HCT116 (cell line): ENCODE data around the gene EXOC6B. TPM values are rescaled to one million over a fixed set of nuclear protein-coding genes. Genes with fewer than 3 reads are reported as not detected.

ENCODE experiments used
- ATAC-seq: fragments of 200-7000 bp; cut with Tn5 transposase; 2 replicates; pipeline ENCODE4 v1.9.1; 2020; ENCODE audit warnings: mild to moderate bottlenecking, moderate library complexity
- BruUV-seq: library from RNA; stranded (reverse); fragments of 400-500 nt; replicated peaks from 2 replicates; lab custom pipeline; 2021; lab: Mats Ljungman, UMichigan
- CTCF ChIA-PET: fragments of 300-600 bp; sonication (Branson Sonifier 250); formaldehyde crosslinking; loops from one replicate; lab custom pipeline; 2021; ENCODE audit warnings: antibody characterized with exemption; lab: Charles Lee
- POLR2A ChIA-PET: fragments of 300-600, 350-600 bp; sonication (Branson Sonifier 250); formaldehyde crosslinking; loops from one replicate; lab custom pipeline; 2021; ENCODE audit warnings: antibody characterized with exemption; lab: Charles Lee
- RAD21 ChIA-PET, 2 experiments: fragments of 300-600 bp; sonication (Branson Sonifier 250); formaldehyde crosslinking; loops; one replicate each; lab custom pipeline; 2023; ENCODE audit warnings: low total read pairs in 2 of 2; ENCODE audit not compliant: uncharacterized antibody in 2 of 2, unreplicated experiment in 2 of 2, low non-redundant PET in 1 of 2; lab: Charles Lee
- DNase-seq: peaks from one replicate; pipeline ENCODE4 v3.0.0-alpha.2; 2010; ENCODE audit warnings: low read depth, low spot score
- H2AFZ ChIP-seq: fragments of 200-600 bp; shearing (Covaris generic), sonication (generic); 2 replicates; pipeline ENCODE4 v1.6.1; 2017; ENCODE audit warnings: low read depth, mixed run types, mixed read lengths, antibody characterized with exemption, low read length; ENCODE audit not compliant: poor library complexity, severe bottlenecking
- H3K27ac ChIP-seq: 2 replicates; pipeline ENCODE4 v1.5.1; 2012; ENCODE audit warnings: low read depth, low read length
- H3K27me3 ChIP-seq: fragments of 200-600 bp; sonication (generic); 2 replicates; pipeline ENCODE4 v1.6.1; 2016; ENCODE audit warnings: mixed run types, low read length, mixed read lengths; ENCODE audit not compliant: insufficient read depth
- H3K36me3 ChIP-seq, 2 experiments: fragments of 200-500 bp in 1 of 2; fragments of 200-600 bp in 1 of 2; sonication (Bioruptor generic) in 1 of 2; sonication (generic) in 1 of 2; 2 replicates each; pipeline versions ENCODE4 v1.5.1 to v1.6.1; 2014 to 2016; ENCODE audit warnings: low read length in 2 of 2, inconsistent platforms in 1 of 2, mixed read lengths in 1 of 2, mixed run types in 1 of 2; ENCODE audit not compliant: insufficient read depth in 2 of 2, control insufficient read depth in 1 of 2
- H3K4me1 ChIP-seq, 2 experiments: fragments of 200-600 bp in 1 of 2; sonication (generic) in 1 of 2; 2 replicates each; pipeline versions ENCODE4 v1.5.1 to v1.6.1; 2012 to 2017; ENCODE audit warnings: low read length in 2 of 2, inconsistent platforms in 1 of 2, mild to moderate bottlenecking in 1 of 2, mixed read lengths in 1 of 2, mixed run types in 1 of 2, moderate library complexity in 1 of 2; ENCODE audit not compliant: insufficient read depth in 2 of 2, control insufficient read depth in 1 of 2
- H3K4me2 ChIP-seq: fragments of 200-600 bp; sonication (generic); 2 replicates; pipeline ENCODE4 v1.6.1; 2017; ENCODE audit warnings: mixed run types, low read length, mixed read lengths
- H3K4me3 ChIP-seq, 2 experiments: fragments of 200-600 bp in 1 of 2; sonication (generic) in 1 of 2; replicated peaks in 1 of 2; 2 replicates each; pipeline ENCODE4 v1.5.1; 2011 to 2016; ENCODE audit warnings: low read length in 2 of 2, control low read depth in 1 of 2, low read depth in 1 of 2, mild to moderate bottlenecking in 1 of 2, mixed read lengths in 1 of 2, mixed run types in 1 of 2
- H3K79me2 ChIP-seq: fragments of 200-600 bp; sonication (generic); 2 replicates; pipeline ENCODE4 v1.6.1; 2017; ENCODE audit warnings: mild to moderate bottlenecking, mixed run types, low read length, moderate library complexity, mixed read lengths; ENCODE audit not compliant: insufficient read depth
- H3K9ac ChIP-seq: fragments of 200-600 bp; sonication (generic); 2 replicates; pipeline ENCODE4 v1.6.1; 2016; ENCODE audit warnings: low read length, mixed read lengths
- H3K9me2 ChIP-seq: fragments of 200-600 bp; sonication (generic), shearing (Covaris generic); 2 replicates; pipeline ENCODE4 v1.6.1; 2017; ENCODE audit warnings: mixed run types, mild to moderate bottlenecking, moderate library complexity; ENCODE audit not compliant: insufficient read depth
- H3K9me3 ChIP-seq, 2 experiments: fragments of 200-500 bp in 1 of 2; fragments of 200-600 bp in 1 of 2; sonication (Bioruptor generic) in 1 of 2; sonication (generic) in 1 of 2; 2 replicates each; pipeline ENCODE4 v1.6.1; 2014 to 2017; ENCODE audit warnings: low read length in 2 of 2, mixed read lengths in 2 of 2, inconsistent platforms in 1 of 2, low read depth in 1 of 2, mild to moderate bottlenecking in 1 of 2, mixed run types in 1 of 2, moderate library complexity in 1 of 2; ENCODE audit not compliant: control insufficient read depth in 1 of 2, insufficient read depth in 1 of 2
- H4K20me1 ChIP-seq: fragments of 200-600 bp; sonication (generic), shearing (Covaris generic); 2 replicates; pipeline ENCODE4 v1.6.1; 2017; ENCODE audit warnings: mixed run types, mild to moderate bottlenecking, moderate library complexity; ENCODE audit not compliant: insufficient read depth
- CEBPB ChIP-seq: IDR thresholded peaks from 2 replicates; pipeline ENCODE4 v1.6.1; 2012; ENCODE audit warnings: low read depth
- EGR1 ChIP-seq: IDR thresholded peaks from 2 replicates; pipeline ENCODE4 v1.6.1; 2012; ENCODE audit warnings: low read depth
- ELF1 ChIP-seq: IDR thresholded peaks from 2 replicates; pipeline ENCODE4 v1.6.1; 2012; ENCODE audit warnings: low read depth, borderline replicate concordance
- FOSL1 ChIP-seq: IDR thresholded peaks from 2 replicates; pipeline ENCODE4 v1.6.1; 2012; ENCODE audit warnings: low read depth
- JUND ChIP-seq: IDR thresholded peaks from 2 replicates; pipeline ENCODE4 v1.6.1; 2012
- POLR2A ChIP-seq: IDR thresholded peaks from 2 replicates; pipeline ENCODE4 v1.7.0; 2011; ENCODE audit warnings: borderline replicate concordance; ENCODE audit not compliant: insufficient read depth, insufficient read length; ENCODE audit errors: extremely low read depth
- POLR2AphosphoS5 ChIP-seq: IDR thresholded peaks from 2 replicates; pipeline ENCODE4 v1.6.1; 2011; ENCODE audit warnings: mild to moderate bottlenecking, low read depth, low read length, moderate library complexity
- RAD21 ChIP-seq: IDR thresholded peaks from 2 replicates; pipeline ENCODE4 v1.6.1; 2012; ENCODE audit warnings: low read depth, mild to moderate bottlenecking
- SP1 ChIP-seq: IDR thresholded peaks from 2 replicates; pipeline ENCODE4 v1.6.1; 2012; ENCODE audit warnings: low read depth
- SRF ChIP-seq: IDR thresholded peaks from 2 replicates; pipeline ENCODE4 v1.6.1; 2012; ENCODE audit warnings: low read depth
- TCF7L2 ChIP-seq: IDR thresholded peaks from 2 replicates; pipeline ENCODE4 v1.7.0; 2011; ENCODE audit warnings: borderline replicate concordance, inconsistent platforms; ENCODE audit not compliant: insufficient read depth, insufficient read length; ENCODE audit errors: extremely low read depth
- YY1 ChIP-seq: IDR thresholded peaks from 2 replicates; pipeline ENCODE4 v1.6.1; 2011; ENCODE audit warnings: low read length, low read depth, moderate library complexity, mild to moderate bottlenecking; ENCODE audit not compliant: insufficient replicate concordance; ENCODE audit errors: extremely low read depth
- ZFX ChIP-seq: fragments of 450-650 bp; IDR thresholded peaks from 2 replicates; pipeline ENCODE4 v1.6.1; 2017
- ZNF274 ChIP-seq: fragments of 200-500 bp; sonication (Bioruptor generic); IDR thresholded peaks from 2 replicates; pipeline ENCODE4 v1.6.1; 2014; ENCODE audit warnings: mild to moderate bottlenecking, low read depth, low read length, inconsistent platforms
- intact Hi-C: fragments of 100-400 bp; cut with micrococcal nuclease; formaldehyde crosslinking; loops from 2 replicates; pipeline ENCODE4 v1.10.0; 2022
- total RNA-seq: library from RNA; stranded (reverse); gene quantifications from one replicate; pipeline ENCODE4 v1.2.1, GENCODE V29; 2021; ENCODE audit not compliant: unreplicated experiment
- TF ChIP-seq, protein P1 (sequence below): IDR thresholded peaks from 2 replicates; pipeline ENCODE4 v1.6.1; 2012; ENCODE audit warnings: low read depth
- TF ChIP-seq, protein P2 (sequence below): IDR thresholded peaks from 2 replicates; pipeline ENCODE4 v1.6.1; 2011; ENCODE audit warnings: mild to moderate bottlenecking, low read length, moderate library complexity; ENCODE audit not compliant: insufficient replicate concordance; ENCODE audit errors: extremely low read depth
- TF ChIP-seq, protein P3 (sequence below): IDR thresholded peaks from 2 replicates; pipeline ENCODE4 v1.6.1; 2012
- TF ChIP-seq, protein P4 (sequence below), 3 experiments: fragments of 200-600 bp in 1 of 3; sonication (generic) in 1 of 3; IDR thresholded peaks in 2 of 3; conservative IDR thresholded peaks in 1 of 3; 2 replicates each; pipeline ENCODE4 v1.5.1; 2012 to 2017; ENCODE audit warnings: low read depth in 2 of 3, low read length in 2 of 3, antibody characterized with exemption in 1 of 3, borderline replicate concordance in 1 of 3, control low read depth in 1 of 3, mild to moderate bottlenecking in 1 of 3, mixed read lengths in 1 of 3, mixed run types in 1 of 3, moderate library complexity in 1 of 3; ENCODE audit not compliant: insufficient read depth in 1 of 3
- TF ChIP-seq, protein P5 (sequence below): IDR thresholded peaks from 2 replicates; pipeline ENCODE4 v1.6.1; 2012

Gene EXOC6B
- total RNA-seq, 1 experiment from 2014 or later = 25.4 TPM

DNA sequence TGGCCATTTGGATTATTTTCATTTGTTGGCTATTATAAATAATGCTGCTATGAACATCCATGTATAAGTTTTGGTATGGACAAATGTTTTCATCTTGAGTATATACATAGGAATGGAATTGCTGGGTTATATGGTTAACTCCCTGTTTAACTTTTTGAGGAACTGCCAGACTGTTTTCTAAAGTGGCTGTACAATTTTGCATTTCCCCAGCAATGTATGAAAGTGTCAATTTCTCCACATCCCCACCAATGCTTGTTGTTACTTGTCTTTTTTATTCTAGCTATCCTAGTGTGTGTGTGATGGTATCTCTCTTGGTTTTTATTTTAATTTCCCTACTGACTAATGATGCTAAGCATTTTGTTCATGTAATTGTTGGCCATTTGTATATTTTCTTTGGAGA is 587.5 kb downstream of the EXOC6B start:
- ChIA-PET CTCF (no interaction called here), RAD21 (no interaction called here), POLR2A (no interaction called here)
- TF ChIP-seq, protein P1, sequence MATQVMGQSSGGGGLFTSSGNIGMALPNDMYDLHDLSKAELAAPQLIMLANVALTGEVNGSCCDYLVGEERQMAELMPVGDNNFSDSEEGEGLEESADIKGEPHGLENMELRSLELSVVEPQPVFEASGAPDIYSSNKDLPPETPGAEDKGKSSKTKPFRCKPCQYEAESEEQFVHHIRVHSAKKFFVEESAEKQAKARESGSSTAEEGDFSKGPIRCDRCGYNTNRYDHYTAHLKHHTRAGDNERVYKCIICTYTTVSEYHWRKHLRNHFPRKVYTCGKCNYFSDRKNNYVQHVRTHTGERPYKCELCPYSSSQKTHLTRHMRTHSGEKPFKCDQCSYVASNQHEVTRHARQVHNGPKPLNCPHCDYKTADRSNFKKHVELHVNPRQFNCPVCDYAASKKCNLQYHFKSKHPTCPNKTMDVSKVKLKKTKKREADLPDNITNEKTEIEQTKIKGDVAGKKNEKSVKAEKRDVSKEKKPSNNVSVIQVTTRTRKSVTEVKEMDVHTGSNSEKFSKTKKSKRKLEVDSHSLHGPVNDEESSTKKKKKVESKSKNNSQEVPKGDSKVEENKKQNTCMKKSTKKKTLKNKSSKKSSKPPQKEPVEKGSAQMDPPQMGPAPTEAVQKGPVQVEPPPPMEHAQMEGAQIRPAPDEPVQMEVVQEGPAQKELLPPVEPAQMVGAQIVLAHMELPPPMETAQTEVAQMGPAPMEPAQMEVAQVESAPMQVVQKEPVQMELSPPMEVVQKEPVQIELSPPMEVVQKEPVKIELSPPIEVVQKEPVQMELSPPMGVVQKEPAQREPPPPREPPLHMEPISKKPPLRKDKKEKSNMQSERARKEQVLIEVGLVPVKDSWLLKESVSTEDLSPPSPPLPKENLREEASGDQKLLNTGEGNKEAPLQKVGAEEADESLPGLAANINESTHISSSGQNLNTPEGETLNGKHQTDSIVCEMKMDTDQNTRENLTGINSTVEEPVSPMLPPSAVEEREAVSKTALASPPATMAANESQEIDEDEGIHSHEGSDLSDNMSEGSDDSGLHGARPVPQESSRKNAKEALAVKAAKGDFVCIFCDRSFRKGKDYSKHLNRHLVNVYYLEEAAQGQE = no peak
- TF ChIP-seq, protein P2, sequence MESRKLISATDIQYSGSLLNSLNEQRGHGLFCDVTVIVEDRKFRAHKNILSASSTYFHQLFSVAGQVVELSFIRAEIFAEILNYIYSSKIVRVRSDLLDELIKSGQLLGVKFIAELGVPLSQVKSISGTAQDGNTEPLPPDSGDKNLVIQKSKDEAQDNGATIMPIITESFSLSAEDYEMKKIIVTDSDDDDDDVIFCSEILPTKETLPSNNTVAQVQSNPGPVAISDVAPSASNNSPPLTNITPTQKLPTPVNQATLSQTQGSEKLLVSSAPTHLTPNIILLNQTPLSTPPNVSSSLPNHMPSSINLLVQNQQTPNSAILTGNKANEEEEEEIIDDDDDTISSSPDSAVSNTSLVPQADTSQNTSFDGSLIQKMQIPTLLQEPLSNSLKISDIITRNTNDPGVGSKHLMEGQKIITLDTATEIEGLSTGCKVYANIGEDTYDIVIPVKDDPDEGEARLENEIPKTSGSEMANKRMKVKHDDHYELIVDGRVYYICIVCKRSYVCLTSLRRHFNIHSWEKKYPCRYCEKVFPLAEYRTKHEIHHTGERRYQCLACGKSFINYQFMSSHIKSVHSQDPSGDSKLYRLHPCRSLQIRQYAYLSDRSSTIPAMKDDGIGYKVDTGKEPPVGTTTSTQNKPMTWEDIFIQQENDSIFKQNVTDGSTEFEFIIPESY = no peak
- TF ChIP-seq YY1 (no peak), POLR2AphosphoS5 (no peak), ZNF274 (no peak), FOSL1 (no peak), SP1 (no peak), ZFX (no peak), TCF7L2 (no peak), SRF (no peak), POLR2A (no peak), RAD21 (no peak), EGR1 (no peak), JUND (no peak), ELF1 (no peak), CEBPB (no peak)
- TF ChIP-seq, protein P3, sequence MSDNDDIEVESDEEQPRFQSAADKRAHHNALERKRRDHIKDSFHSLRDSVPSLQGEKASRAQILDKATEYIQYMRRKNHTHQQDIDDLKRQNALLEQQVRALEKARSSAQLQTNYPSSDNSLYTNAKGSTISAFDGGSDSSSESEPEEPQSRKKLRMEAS = no peak
- TF ChIP-seq, protein P4, sequence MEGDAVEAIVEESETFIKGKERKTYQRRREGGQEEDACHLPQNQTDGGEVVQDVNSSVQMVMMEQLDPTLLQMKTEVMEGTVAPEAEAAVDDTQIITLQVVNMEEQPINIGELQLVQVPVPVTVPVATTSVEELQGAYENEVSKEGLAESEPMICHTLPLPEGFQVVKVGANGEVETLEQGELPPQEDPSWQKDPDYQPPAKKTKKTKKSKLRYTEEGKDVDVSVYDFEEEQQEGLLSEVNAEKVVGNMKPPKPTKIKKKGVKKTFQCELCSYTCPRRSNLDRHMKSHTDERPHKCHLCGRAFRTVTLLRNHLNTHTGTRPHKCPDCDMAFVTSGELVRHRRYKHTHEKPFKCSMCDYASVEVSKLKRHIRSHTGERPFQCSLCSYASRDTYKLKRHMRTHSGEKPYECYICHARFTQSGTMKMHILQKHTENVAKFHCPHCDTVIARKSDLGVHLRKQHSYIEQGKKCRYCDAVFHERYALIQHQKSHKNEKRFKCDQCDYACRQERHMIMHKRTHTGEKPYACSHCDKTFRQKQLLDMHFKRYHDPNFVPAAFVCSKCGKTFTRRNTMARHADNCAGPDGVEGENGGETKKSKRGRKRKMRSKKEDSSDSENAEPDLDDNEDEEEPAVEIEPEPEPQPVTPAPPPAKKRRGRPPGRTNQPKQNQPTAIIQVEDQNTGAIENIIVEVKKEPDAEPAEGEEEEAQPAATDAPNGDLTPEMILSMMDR (IDR thresholded peaks at IDR 0.05 in 2 of 3, conservative IDR thresholded peaks at IDR 0.05 in 1 of 3; ENCODE audit: borderline replicate concordance in 1 of 3, insufficient read depth in 1 of 3, low read depth in 2 of 3, low read length in 2 of 3) = no peak
- TF ChIP-seq, protein P5, sequence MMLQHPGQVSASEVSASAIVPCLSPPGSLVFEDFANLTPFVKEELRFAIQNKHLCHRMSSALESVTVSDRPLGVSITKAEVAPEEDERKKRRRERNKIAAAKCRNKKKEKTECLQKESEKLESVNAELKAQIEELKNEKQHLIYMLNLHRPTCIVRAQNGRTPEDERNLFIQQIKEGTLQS = no peak
- H3K9me3 ChIP-seq = no peaks in the 10 kb centered on the region
- no peak for ATAC-seq
- H3K9ac ChIP-seq = no peak overlapping the region
- H3K79me2 ChIP-seq = no peaks in the 10 kb centered on the region
- no TSS peak for BruUV-seq
- H3K36me3 ChIP-seq = no peaks in the 10 kb centered on the region
- no peak overlapping the region for H2AFZ ChIP-seq
- no peak for DNase-seq
- no peaks in the 10 kb centered on the region for H3K9me2 ChIP-seq
- no peak overlapping the region for H3K4me3 ChIP-seq
- H4K20me1 ChIP-seq = no peaks in the 10 kb centered on the region
- no peak overlapping the region for H3K27ac ChIP-seq
- no peaks in the 10 kb centered on the region for H3K27me3 ChIP-seq
- H3K4me2 ChIP-seq = no peak overlapping the region
- intact Hi-C loops = no loop called here
- peaks cover 13 to 14% of the 10 kb centered on the region in 2 experiments for H3K4me1 ChIP-seq
